Smooth muscle cell (in vitro differentiated cells): Measurements from ENCODE around the gene GLB1L3. TPM values are rescaled to one million over a fixed set of nuclear protein-coding genes. Genes with fewer than 3 reads are reported as not detected.

Experiments
- DNase-seq: peaks from one replicate; lab custom pipeline; 2025; ENCODE audit not compliant: unreplicated experiment; lab: John Stamatoyannopoulos, UW
- H2AFZ ChIP-seq: fragments of 200-600 bp; sonication (generic); 2 replicates; pipeline ENCODE4 v1.6.0; 2016; ENCODE audit warnings: antibody characterized with exemption, low read depth, mild to moderate bottlenecking
- H3F3A ChIP-seq: fragments of 200-600 bp; sonication (generic); 2 replicates; pipeline ENCODE4 v1.6.0; 2017; ENCODE audit warnings: antibody characterized with exemption, low read depth
- H3K27ac ChIP-seq: fragments of 200-600 bp; sonication (generic); 2 replicates; pipeline ENCODE4 v1.5.1; 2016; ENCODE audit warnings: low read depth, mild to moderate bottlenecking
- H3K27me3 ChIP-seq: fragments of 200-600 bp; sonication (generic); 2 replicates; pipeline ENCODE4 v1.6.1; 2016; ENCODE audit warnings: low read depth, mild to moderate bottlenecking
- H3K36me3 ChIP-seq: fragments of 200-600 bp; sonication (generic); 2 replicates; pipeline ENCODE4 v1.5.1; 2016; ENCODE audit warnings: low read depth
- H3K4me1 ChIP-seq: fragments of 200-600 bp; sonication (generic); 2 replicates; pipeline ENCODE4 v1.5.1; 2016; ENCODE audit warnings: low read depth
- H3K4me2 ChIP-seq: fragments of 200-600 bp; sonication (generic); 2 replicates; pipeline ENCODE4 v1.6.0; 2016; ENCODE audit warnings: mild to moderate bottlenecking
- H3K4me3 ChIP-seq: fragments of 200-600 bp; sonication (generic); 2 replicates; pipeline ENCODE4 v1.5.1; 2016; ENCODE audit warnings: mild to moderate bottlenecking
- H3K79me2 ChIP-seq: fragments of 200-600 bp; sonication (generic); 2 replicates; pipeline ENCODE4 v1.6.0; 2016; ENCODE audit warnings: low read depth, mild to moderate bottlenecking
- H3K9ac ChIP-seq: fragments of 200-600 bp; sonication (generic); 2 replicates; pipeline ENCODE4 v1.6.0; 2016; ENCODE audit warnings: low read depth
- H3K9me3 ChIP-seq: fragments of 200-600 bp; sonication (generic); replicated peaks from 2 replicates; pipeline ENCODE4 v1.5.1; 2016; ENCODE audit warnings: low read depth
- H4K20me1 ChIP-seq: fragments of 200-600 bp; sonication (generic); 2 replicates; pipeline ENCODE4 v1.6.0; 2016; ENCODE audit warnings: low read depth
- CTCF ChIP-seq: fragments of 200-600 bp; sonication (generic); IDR thresholded peaks from 2 replicates; pipeline ENCODE4 v1.5.1; 2017; ENCODE audit warnings: borderline replicate concordance, mild to moderate bottlenecking, antibody characterized with exemption; ENCODE audit not compliant: insufficient read depth, poor library complexity, severe bottlenecking
- WGBS: methylation state at CpG from one replicate; pipeline ENCODE4 v1.1.7; 2016; ENCODE audit warnings: low lambda C conversion rate; 5-methylcytosine and 5-hydroxymethylcytosine counted together
- polyA plus RNA-seq: library from polyadenylated mRNA; unstranded; fragments of >200 nt; fragmentation: Nextera tagmentation; extraction: Ambion mirVana; gene quantifications from 2 replicates; pipeline ENCODE4 v1.2.1, GENCODE V29; 2016
- total RNA-seq: library from RNA; depleted of rRNA; stranded (reverse); fragments of >200 nt; gene quantifications from 2 replicates; pipeline ENCODE4 v1.2.3, GENCODE V29; 2014

GLB1L3 gene
- total and polyA plus RNA-seq, 2 experiments from 2014 or later: not detected

GRCh38 chr11:134271978-134272377 lies 4.2 kb upstream of the GLB1L3 start:
- Histone ChIP-seq H3K4me2 (no peak overlapping the region), H3K27me3 (peaks cover 61% of the 10 kb centered on the region), H3K9ac (no peak overlapping the region), H3K4me3 (no peak overlapping the region), H4K20me1 (no peaks in the 10 kb centered on the region), H3F3A (no peaks in the 10 kb centered on the region), H3K36me3 (no peaks in the 10 kb centered on the region), H3K9me3 (no peaks in the 10 kb centered on the region), H3K27ac (no peak overlapping the region), H2AFZ (no peak overlapping the region), H3K4me1 (peaks cover 16% of the 10 kb centered on the region), H3K79me2 (no peaks in the 10 kb centered on the region)
- no peak for DNase-seq
- WGBS: 93% methylated on average over 4 of the region's 4 CpGs
- no peak for TF ChIP-seq CTCF

- TF ChIP-seq CTCF: no peak
- Histone ChIP-seq H3K36me3 (no peaks in the 10 kb centered on the region), H2AFZ (no peak overlapping the region), H4K20me1 (no peaks in the 10 kb centered on the region), H3K4me2 (no peak overlapping the region), H3K4me3 (no peak overlapping the region), H3K27ac (no peak overlapping the region), H3K27me3 (peaks cover 67% of the 10 kb centered on the region), H3K9ac (no peak overlapping the region), H3K79me2 (no peaks in the 10 kb centered on the region), H3K4me1 (peaks cover 17% of the 10 kb centered on the region), H3K9me3 (no peaks in the 10 kb centered on the region), H3F3A (no peaks in the 10 kb centered on the region)
- DNase-seq: no peak
- WGBS: 23% methylated on average over 18 of the region's 18 CpGs
These were observed 3.5 kb upstream of the GLB1L3 start for GRCh38 chr11:134272381-134273316.

GRCh38 chr11:134273317-134273712 lies 2.9 kb upstream of the GLB1L3 start:
- Histone ChIP-seq H4K20me1 (no peaks in the 10 kb centered on the region), H3K36me3 (no peaks in the 10 kb centered on the region), H2AFZ (no peak overlapping the region), H3K4me3 (no peak overlapping the region), H3F3A (no peaks in the 10 kb centered on the region), H3K27ac (no peak overlapping the region), H3K9me3 (no peaks in the 10 kb centered on the region), H3K9ac (no peak overlapping the region), H3K4me1 (peaks cover 17% of the 10 kb centered on the region), H3K4me2 (no peak overlapping the region), H3K79me2 (no peaks in the 10 kb centered on the region), H3K27me3 (peaks cover 74% of the 10 kb centered on the region)
- 25% methylated on average over 3 of the region's 3 CpGs for WGBS
- no peak for TF ChIP-seq CTCF
- no peak for DNase-seq
